Smooth muscle cell (in vitro differentiated cells): ENCODE data around the gene AVP. TPM values are rescaled to one million over a fixed set of nuclear protein-coding genes. Genes with fewer than 3 reads are reported as not detected.
"Not testable (repeated sequence)": the region's sequence is repeated elsewhere in the genome, so short reads cannot be mapped to it uniquely, and the experiment has no call there.

ENCODE experiments used
- DNase-seq: peaks from one replicate; lab custom pipeline; 2025; ENCODE audit not compliant: unreplicated experiment; lab: John Stamatoyannopoulos, UW
- H2AFZ ChIP-seq: fragments of 200-600 bp; sonication (generic); 2 replicates; pipeline ENCODE4 v1.6.0; 2016; ENCODE audit warnings: antibody characterized with exemption, low read depth, mild to moderate bottlenecking
- H3F3A ChIP-seq: fragments of 200-600 bp; sonication (generic); 2 replicates; pipeline ENCODE4 v1.6.0; 2017; ENCODE audit warnings: antibody characterized with exemption, low read depth
- H3K27ac ChIP-seq: fragments of 200-600 bp; sonication (generic); 2 replicates; pipeline ENCODE4 v1.5.1; 2016; ENCODE audit warnings: low read depth, mild to moderate bottlenecking
- H3K27me3 ChIP-seq: fragments of 200-600 bp; sonication (generic); 2 replicates; pipeline ENCODE4 v1.6.1; 2016; ENCODE audit warnings: low read depth, mild to moderate bottlenecking
- H3K36me3 ChIP-seq: fragments of 200-600 bp; sonication (generic); 2 replicates; pipeline ENCODE4 v1.5.1; 2016; ENCODE audit warnings: low read depth
- H3K4me1 ChIP-seq: fragments of 200-600 bp; sonication (generic); 2 replicates; pipeline ENCODE4 v1.5.1; 2016; ENCODE audit warnings: low read depth
- H3K4me2 ChIP-seq: fragments of 200-600 bp; sonication (generic); 2 replicates; pipeline ENCODE4 v1.6.0; 2016; ENCODE audit warnings: mild to moderate bottlenecking
- H3K4me3 ChIP-seq: fragments of 200-600 bp; sonication (generic); 2 replicates; pipeline ENCODE4 v1.5.1; 2016; ENCODE audit warnings: mild to moderate bottlenecking
- H3K79me2 ChIP-seq: fragments of 200-600 bp; sonication (generic); 2 replicates; pipeline ENCODE4 v1.6.0; 2016; ENCODE audit warnings: low read depth, mild to moderate bottlenecking
- H3K9ac ChIP-seq: fragments of 200-600 bp; sonication (generic); 2 replicates; pipeline ENCODE4 v1.6.0; 2016; ENCODE audit warnings: low read depth
- H3K9me3 ChIP-seq: fragments of 200-600 bp; sonication (generic); replicated peaks from 2 replicates; pipeline ENCODE4 v1.5.1; 2016; ENCODE audit warnings: low read depth
- H4K20me1 ChIP-seq: fragments of 200-600 bp; sonication (generic); 2 replicates; pipeline ENCODE4 v1.6.0; 2016; ENCODE audit warnings: low read depth
- WGBS: methylation state at CpG from one replicate; pipeline ENCODE4 v1.1.7; 2016; ENCODE audit warnings: low lambda C conversion rate; 5-methylcytosine and 5-hydroxymethylcytosine counted together
- polyA plus RNA-seq: library from polyadenylated mRNA; unstranded; fragments of >200 nt; fragmentation: Nextera tagmentation; extraction: Ambion mirVana; gene quantifications from 2 replicates; pipeline ENCODE4 v1.2.1, GENCODE V29; 2016
- total RNA-seq: library from RNA; depleted of rRNA; stranded (reverse); fragments of >200 nt; gene quantifications from 2 replicates; pipeline ENCODE4 v1.2.3, GENCODE V29; 2014
- TF ChIP-seq, protein P1 (sequence below): fragments of 200-600 bp; sonication (generic); IDR thresholded peaks from 2 replicates; pipeline ENCODE4 v1.5.1; 2017; ENCODE audit warnings: borderline replicate concordance, mild to moderate bottlenecking, antibody characterized with exemption; ENCODE audit not compliant: insufficient read depth, poor library complexity, severe bottlenecking

AVP gene
- total and polyA plus RNA-seq, 2 experiments from 2014 or later = not detected

- Histone ChIP-seq H3K9ac (no peak overlapping the region), H3K9me3 (no peaks in the 10 kb centered on the region), H3K27me3 (no peaks in the 10 kb centered on the region), H3K79me2 (peaks cover 29% of the 10 kb centered on the region), H3K4me3 (no peak overlapping the region), H3F3A (no peaks in the 10 kb centered on the region), H3K27ac (no peak overlapping the region), H2AFZ (no peak overlapping the region), H4K20me1 (peaks cover 41% of the 10 kb centered on the region), H3K4me2 (no peak overlapping the region), H3K4me1 (no peaks in the 10 kb centered on the region), H3K36me3 (no peaks in the 10 kb centered on the region)
- no peak for DNase-seq
- TF ChIP-seq, protein P1, sequence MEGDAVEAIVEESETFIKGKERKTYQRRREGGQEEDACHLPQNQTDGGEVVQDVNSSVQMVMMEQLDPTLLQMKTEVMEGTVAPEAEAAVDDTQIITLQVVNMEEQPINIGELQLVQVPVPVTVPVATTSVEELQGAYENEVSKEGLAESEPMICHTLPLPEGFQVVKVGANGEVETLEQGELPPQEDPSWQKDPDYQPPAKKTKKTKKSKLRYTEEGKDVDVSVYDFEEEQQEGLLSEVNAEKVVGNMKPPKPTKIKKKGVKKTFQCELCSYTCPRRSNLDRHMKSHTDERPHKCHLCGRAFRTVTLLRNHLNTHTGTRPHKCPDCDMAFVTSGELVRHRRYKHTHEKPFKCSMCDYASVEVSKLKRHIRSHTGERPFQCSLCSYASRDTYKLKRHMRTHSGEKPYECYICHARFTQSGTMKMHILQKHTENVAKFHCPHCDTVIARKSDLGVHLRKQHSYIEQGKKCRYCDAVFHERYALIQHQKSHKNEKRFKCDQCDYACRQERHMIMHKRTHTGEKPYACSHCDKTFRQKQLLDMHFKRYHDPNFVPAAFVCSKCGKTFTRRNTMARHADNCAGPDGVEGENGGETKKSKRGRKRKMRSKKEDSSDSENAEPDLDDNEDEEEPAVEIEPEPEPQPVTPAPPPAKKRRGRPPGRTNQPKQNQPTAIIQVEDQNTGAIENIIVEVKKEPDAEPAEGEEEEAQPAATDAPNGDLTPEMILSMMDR = no peak
- WGBS = 87% methylated on average over 4 of the region's 4 CpGs
These were observed 44.6 kb upstream of the AVP start for GRCh38 chr20:3129094-3129493.

DNA sequence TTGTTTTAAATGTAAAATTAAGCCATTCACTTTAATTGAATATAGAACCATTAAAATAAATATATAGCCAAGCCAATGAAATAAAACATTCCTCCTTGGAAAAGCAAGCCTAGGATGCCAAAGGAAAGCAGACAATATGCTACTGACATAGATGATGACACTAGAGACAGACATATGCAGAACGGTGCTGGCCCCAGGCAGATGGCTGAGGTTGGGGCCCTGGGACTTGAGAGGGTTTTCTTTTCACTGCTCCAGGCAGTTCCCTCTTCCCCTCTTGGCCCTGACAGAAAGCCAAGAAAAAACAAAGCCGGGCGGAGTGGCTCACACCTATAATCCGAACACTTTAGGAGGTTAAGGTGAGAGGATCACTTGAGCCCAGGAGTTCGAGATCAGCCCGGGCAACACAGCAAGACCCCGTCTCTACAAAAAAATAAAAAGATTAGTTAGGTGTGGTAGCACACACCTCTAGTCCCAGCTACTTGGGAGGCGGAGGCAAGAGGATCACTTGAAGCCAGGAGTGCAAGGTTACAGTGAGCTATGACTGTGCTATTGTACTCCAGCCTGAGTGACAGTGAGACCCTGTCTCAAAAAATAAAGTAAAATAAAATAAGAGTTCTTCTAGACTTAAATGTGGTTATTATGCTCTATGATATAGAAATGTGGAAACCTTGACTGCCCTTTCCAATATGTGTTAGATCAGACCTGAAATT is 43.9 kb upstream of the AVP start:
- DNase-seq = no peak
- no peak overlapping the region for H3K9ac ChIP-seq
- no peaks in the 10 kb centered on the region for H3K36me3 ChIP-seq
- no peaks in the 10 kb centered on the region for H3K4me1 ChIP-seq
- no peak overlapping the region for H3K4me2 ChIP-seq
- 92% methylated on average over 8 of the region's 8 CpGs for WGBS
- H3K9me3 ChIP-seq = no peaks in the 10 kb centered on the region
- no peak overlapping the region for H3K4me3 ChIP-seq
- peaks cover 24% of the 10 kb centered on the region for H3K79me2 ChIP-seq
- H3F3A ChIP-seq = no peaks in the 10 kb centered on the region
- no peak overlapping the region for H2AFZ ChIP-seq
- TF ChIP-seq, protein P1 = no peak
- no peak overlapping the region for H3K27ac ChIP-seq
- H4K20me1 ChIP-seq = peaks cover 34% of the 10 kb centered on the region
- H3K27me3 ChIP-seq = no peaks in the 10 kb centered on the region

GRCh38 chr20:3126527-3126859 is 42.0 kb upstream of the AVP start:
- Histone ChIP-seq H3K4me1 (no peaks in the 10 kb centered on the region), H3F3A (no peaks in the 10 kb centered on the region), H3K4me3 (no peak overlapping the region), H3K9me3 (no peaks in the 10 kb centered on the region), H3K9ac (no peak overlapping the region), H3K27ac (no peak overlapping the region), H3K4me2 (no peak overlapping the region), H3K79me2 (peaks cover 8% of the 10 kb centered on the region), H3K36me3 (no peaks in the 10 kb centered on the region), H2AFZ (no peak overlapping the region), H3K27me3 (no peaks in the 10 kb centered on the region), H4K20me1 (peaks cover 28% of the 10 kb centered on the region)
- 100% methylated on average over 1 of the region's 1 CpG for WGBS
- TF ChIP-seq, protein P1 = no peak
- no peak for DNase-seq

DNA sequence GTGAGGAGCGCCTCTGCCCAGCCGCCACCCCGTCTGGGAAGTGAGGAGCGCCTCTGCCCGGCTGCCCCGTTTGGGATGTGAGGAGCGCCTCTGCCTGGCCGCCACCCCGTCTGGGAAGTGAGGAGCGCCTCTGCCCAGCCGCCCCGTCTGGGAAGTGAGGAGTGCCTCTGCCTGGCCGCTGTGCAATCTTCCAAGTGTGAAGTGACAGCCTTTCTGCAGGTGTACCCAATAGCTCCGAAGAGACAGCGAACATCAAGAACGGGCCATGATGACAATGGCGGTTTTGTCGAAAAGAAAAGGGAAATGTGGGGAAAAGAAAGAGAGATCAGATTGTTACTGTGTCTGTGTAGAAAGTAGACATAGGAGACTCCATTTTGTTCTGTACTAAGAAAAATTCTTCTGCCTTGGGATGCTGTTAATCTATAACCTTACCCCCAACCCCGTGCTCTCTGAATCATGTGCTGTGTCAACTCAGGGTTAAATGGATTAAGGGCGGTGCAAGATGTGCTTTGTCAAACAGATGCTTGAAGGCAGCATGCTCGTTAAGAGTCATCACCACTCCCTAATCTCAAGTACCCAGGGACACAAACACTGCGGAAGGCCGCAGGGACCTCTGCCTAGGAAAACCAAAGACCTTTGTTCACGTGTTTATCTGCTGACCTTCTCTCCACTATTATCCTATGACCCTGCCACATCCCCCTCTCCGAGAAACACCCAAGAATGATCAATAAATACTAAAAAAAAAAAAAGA is 41.4 kb upstream of the AVP start:
- not testable (repeated sequence) for DNase-seq, H2AFZ ChIP-seq, H3K79me2 ChIP-seq, H3K27ac ChIP-seq, H3K36me3 ChIP-seq, H3K9ac ChIP-seq, H3K4me2 ChIP-seq, H3F3A ChIP-seq, H3K4me1 ChIP-seq, H3K9me3 ChIP-seq, H3K4me3 ChIP-seq, H3K27me3 ChIP-seq
- 92% methylated on average over 21 of the region's 25 CpGs for WGBS
- H4K20me1 ChIP-seq = peaks cover 22% of the 10 kb centered on the region

- H3K79me2 ChIP-seq, H3K36me3 ChIP-seq, H2AFZ ChIP-seq, H3K27ac ChIP-seq, H3K4me3 ChIP-seq, H3F3A ChIP-seq, H3K9me3 ChIP-seq, H3K9ac ChIP-seq, DNase-seq, H3K4me1 ChIP-seq, H3K4me2 ChIP-seq, H3K27me3 ChIP-seq: not testable (repeated sequence)
- 98% methylated on average over 38 of the region's 41 CpGs for WGBS
- peaks cover 15% of the 10 kb centered on the region for H4K20me1 ChIP-seq
These were observed 40.4 kb upstream of the AVP start for GRCh38 chr20:3124773-3125560.

- not testable (repeated sequence) for H2AFZ ChIP-seq, H3K9me3 ChIP-seq, H3K4me1 ChIP-seq, H3K27ac ChIP-seq, H3K9ac ChIP-seq, H3K4me2 ChIP-seq, H3K27me3 ChIP-seq, H3K4me3 ChIP-seq, H3F3A ChIP-seq, DNase-seq, H3K36me3 ChIP-seq, H3K79me2 ChIP-seq
- peaks cover 11% of the 10 kb centered on the region for H4K20me1 ChIP-seq
- 97% methylated on average over 18 of the region's 18 CpGs for WGBS
These were observed 39.6 kb upstream of the AVP start for GRCh38 chr20:3124163-3124562.
